HEK293T (cell line): ENCODE measurements around the gene SLC25A31.

Source experiments
- CTCF ChIA-PET: fragments of 350-600 bp; formaldehyde crosslinking; extraction: SDS; loops from one replicate; lab custom pipeline; 2021; ENCODE audit warnings: antibody characterized with exemption, inconsistent platforms; lab: Yijun Ruan, JAX
- POLR2A ChIA-PET: fragments of 350-600 bp; formaldehyde crosslinking; extraction: SDS; loops from one replicate; lab custom pipeline; 2020; ENCODE audit warnings: antibody characterized with exemption, inconsistent platforms; lab: Yijun Ruan, JAX
- DNase-seq: peaks from one replicate; pipeline ENCODE4 v3.0.0; 2012; ENCODE audit warnings: mixed read lengths; ENCODE audit errors: extremely low spot score
- ARNT ChIP-seq: fragments of 450-650 bp; IDR thresholded peaks from 2 replicates; pipeline ENCODE4 v1.6.1; 2017; ENCODE audit warnings: mild to moderate bottlenecking
- BHLHE40 ChIP-seq: fragments of 450-650 bp; IDR thresholded peaks from 2 replicates; pipeline ENCODE4 v1.6.1; 2016; ENCODE audit warnings: mild to moderate bottlenecking, moderate library complexity, borderline replicate concordance
- CTBP1 ChIP-seq: fragments of 450-650 bp; IDR thresholded peaks from 2 replicates; pipeline ENCODE4 v1.6.1; 2016; ENCODE audit warnings: borderline replicate concordance
- ELF4 ChIP-seq: fragments of 450-650 bp; IDR thresholded peaks from 2 replicates; pipeline ENCODE4 v1.6.1; 2017; ENCODE audit warnings: antibody characterized with exemption
- FOXA1 ChIP-seq: fragments of 450-650 bp; IDR thresholded peaks from 2 replicates; pipeline ENCODE4 v1.6.1; 2016; ENCODE audit warnings: mild to moderate bottlenecking
- FOXK2 ChIP-seq: fragments of 450-650 bp; IDR thresholded peaks from 2 replicates; pipeline ENCODE4 v1.6.1; 2016; ENCODE audit warnings: mild to moderate bottlenecking
- FOXM1 ChIP-seq: fragments of 450-650 bp; IDR thresholded peaks from 2 replicates; pipeline ENCODE4 v1.6.1; 2017; ENCODE audit warnings: mild to moderate bottlenecking, borderline replicate concordance
- HDGF ChIP-seq: fragments of 450-650 bp; IDR thresholded peaks from 2 replicates; pipeline ENCODE4 v1.6.1; 2017; ENCODE audit warnings: antibody characterized with exemption, borderline replicate concordance
- L3MBTL2 ChIP-seq: fragments of 450-650 bp; conservative IDR thresholded peaks from 2 replicates; pipeline ENCODE4 v1.6.1; 2016; ENCODE audit warnings: mild to moderate bottlenecking
- LEF1 ChIP-seq: fragments of 450-650 bp; IDR thresholded peaks from 2 replicates; pipeline ENCODE4 v1.6.1; 2017; ENCODE audit warnings: mild to moderate bottlenecking, borderline replicate concordance
- NFRKB ChIP-seq: fragments of 450-650 bp; IDR thresholded peaks from 2 replicates; pipeline ENCODE4 v1.6.1; 2016; ENCODE audit warnings: mild to moderate bottlenecking, moderate library complexity
- PKNOX1 ChIP-seq: fragments of 450-650 bp; IDR thresholded peaks from 2 replicates; pipeline ENCODE4 v1.6.1; 2016
- SP1 ChIP-seq: fragments of 450-650 bp; IDR thresholded peaks from 2 replicates; pipeline ENCODE4 v1.6.1; 2017
- SUZ12 ChIP-seq: fragments of 450-650 bp; IDR thresholded peaks from 2 replicates; pipeline ENCODE4 v1.6.1; 2016; ENCODE audit warnings: mild to moderate bottlenecking
- TARDBP ChIP-seq: fragments of 450-650 bp; IDR thresholded peaks from 2 replicates; pipeline ENCODE4 v1.6.1; 2016
- ZNF384 ChIP-seq: fragments of 450-650 bp; IDR thresholded peaks from 2 replicates; pipeline ENCODE4 v1.6.1; 2016

SLC25A31 gene

GRCh38 chr4:127781300-127782024, 51.3 kb downstream of the SLC25A31 start:
- CTCF ChIA-PET, result no interaction called here
- TF ChIP-seq SUZ12, result no peak
- 0 out of 2 replicates have a peak, but pooled peaks have one; percentile 44 for TF ChIP-seq L3MBTL2
- no peak for TF ChIP-seq FOXA1
- TF ChIP-seq ARNT, result no peak
- no peak for TF ChIP-seq TARDBP
- no peak for DNase-seq
- POLR2A ChIA-PET, result interaction anchor here (1.0 to 2.3 kb wide), 3 partner anchors 95 to 280 kb away, joined by 3 to 14 read pairs (median 7); partner anchors contain the start of genes LARP1B and PLK4

- CTCF ChIA-PET, result no interaction called here
Measured at GRCh38 chr4:127782025-127782274, 51.8 kb downstream of the SLC25A31 start.

GRCh38 chr4:127782275-127783025, 52.2 kb downstream of the SLC25A31 start, which contains the start of gene HSPA4L:
TSS of gene HSPA4L (plus strand) at chr4:127782322. CDS start at chr4:127782551, 229 bp downstream.
- ChIA-PET POLR2A (interaction anchor here (0.8 to 2.3 kb wide), 7 partner anchors 18 to 279 kb away, joined by 3 to 14 read pairs (median 3); partner anchors contain the start of genes ABHD18, LARP1B, MFSD8 and PLK4), CTCF (no interaction called here)
- DNase-seq, result peak; percentile 63
- no peak for TF ChIP-seq SUZ12
- no peak for TF ChIP-seq FOXM1
- peak; percentile 47; the same call in 1 of the 2 replicates for TF ChIP-seq PKNOX1
- no peak for TF ChIP-seq ZNF384
- no peak for TF ChIP-seq ARNT
- no peak for TF ChIP-seq TARDBP
- no peak for TF ChIP-seq FOXK2
- TF ChIP-seq HDGF, result no peak
- peak; percentile 47; the same call in 1 of the 2 replicates for TF ChIP-seq CTBP1
- TF ChIP-seq LEF1, result no peak
- no peak for TF ChIP-seq BHLHE40
- no peak for TF ChIP-seq FOXA1
- no peak for TF ChIP-seq SP1
- TF ChIP-seq L3MBTL2, result peak; percentile 78
- no peak for TF ChIP-seq NFRKB
- TF ChIP-seq ELF4, result no peak

More at GRCh38 chr4:127782025-127782274, 51.8 kb downstream of the SLC25A31 start:
- TF ChIP-seq CTBP1, result no peak
- peak; percentile 96 for DNase-seq
- POLR2A ChIA-PET, result interaction anchor here (0.8 to 2.3 kb wide), 4 partner anchors 94 to 279 kb away, joined by 3 to 14 read pairs (median 5); partner anchors contain the start of genes LARP1B and PLK4

- CTCF ChIA-PET, result no interaction called here
- POLR2A ChIA-PET, result interaction anchor here (0.6 to 2.3 kb wide), 6 partner anchors 19 to 268 kb away, joined by 3 to 14 read pairs (median 3); partner anchors contain the start of genes ABHD18, MFSD8 and PLK4
- TF ChIP-seq LEF1, result no peak
- no peak for TF ChIP-seq TARDBP
- no peak for TF ChIP-seq HDGF
- no peak for TF ChIP-seq SP1
- TF ChIP-seq FOXK2, result no peak
- TF ChIP-seq SUZ12, result no peak
- no peak for TF ChIP-seq ELF4
- TF ChIP-seq NFRKB, result no peak
- no peak for TF ChIP-seq PKNOX1
- 0 out of 2 replicates have a peak, but pooled peaks have one; percentile 26 for TF ChIP-seq CTBP1
- TF ChIP-seq ARNT, result no peak
- no peak for TF ChIP-seq BHLHE40
- TF ChIP-seq L3MBTL2, result 0 out of 2 replicates have a peak, but pooled peaks have one; percentile 36
- TF ChIP-seq FOXM1, result no peak
- TF ChIP-seq ZNF384, result no peak
- no peak for TF ChIP-seq FOXA1
- peak; percentile 59 for DNase-seq
Measured at GRCh38 chr4:127783026-127783769, 53.0 kb downstream of the SLC25A31 start.

GRCh38 chr4:127783955-127784770, 54.0 kb downstream of the SLC25A31 start:
- no peak for DNase-seq
- TF ChIP-seq SUZ12 (no peak), FOXK2 (no peak), ZNF384 (no peak), SP1 (no peak), BHLHE40 (no peak), LEF1 (no peak), ARNT (no peak), TARDBP (no peak), FOXA1 (no peak), ELF4 (no peak), L3MBTL2 (no peak), HDGF (no peak), PKNOX1 (no peak), CTBP1 (no peak), FOXM1 (no peak), NFRKB (no peak)
- ChIA-PET POLR2A (no interaction called here), CTCF (no interaction called here)
